ENCODE results near the gene POLR2H. TPM values are rescaled to one million over a fixed set of nuclear protein-coding genes. Genes with fewer than 3 reads are reported as not detected.

The POLR2H gene
- polyA plus RNA-seq, 1 experiment = 94.4 TPM

- Histone ChIP-seq H3K27ac (ENCODE audit: low read depth, low read length) (no peak overlapping the region), H3K9me3 (ENCODE audit: control insufficient read depth, insufficient read depth, low read length) (no peaks in the 10 kb centered on the region; the same call in 1 of the 2 replicates), H3K27me3 (ENCODE audit: control insufficient read depth, insufficient read depth, low read length) (peaks cover 36% of the 10 kb centered on the region), H3K4me3 (ENCODE audit: low read depth, low read length) (no peak overlapping the region)
- DNase-seq (ENCODE audit: low read depth, low spot score) = no peak
- ChIA-PET CTCF (interaction anchor here (0.8 to 10.4 kb wide), 12 partner anchors 8 to 168 kb away, joined by 3 to 278 read pairs (median 20); no protein-coding TSS in a partner anchor), POLR2A (interaction anchor here (0.6 kb wide), 1 partner anchor 27 kb away, joined by 3 read pairs; no protein-coding TSS in a partner anchor)
- TF ChIP-seq CTCF (IDR thresholded peaks at IDR 0.05; ENCODE audit: low read depth, low read length) = no peak
Observed at GRCh38 chr3:184372911-184373310, 11.4 kb downstream of the POLR2H start.

GRCh38 chr3:184373422-184373821 is 11.9 kb downstream of the POLR2H start:
- no peak for DNase-seq (ENCODE audit: low read depth, low spot score)
- ChIA-PET CTCF (interaction anchor here (0.8 to 10.4 kb wide), 6 partner anchors 8 to 168 kb away, joined by 3 to 278 read pairs (median 22); no protein-coding TSS in a partner anchor), POLR2A (no interaction called here)

GRCh38 chr3:184375747-184376461 is 14.4 kb downstream of the POLR2H start:
- H3K4me3 ChIP-seq (ENCODE audit: low read depth, low read length) = no peak overlapping the region
- CTCF ChIA-PET = interaction anchor here (0.5 to 10.4 kb wide), 5 partner anchors 93 to 428 kb away, joined by 3 to 278 read pairs (median 5); no protein-coding TSS in a partner anchor
- DNase-seq (ENCODE audit: low read depth, low spot score) = no peak
- no peak overlapping the region for H3K27ac ChIP-seq (ENCODE audit: low read depth, low read length)
- TF ChIP-seq CTCF (IDR thresholded peaks at IDR 0.05; ENCODE audit: low read depth, low read length) = no peak
- H3K27me3 ChIP-seq (ENCODE audit: control insufficient read depth, insufficient read depth, low read length) = peaks cover 55% of the 10 kb centered on the region
- no peaks in the 10 kb centered on the region; the same call in 1 of the 2 replicates for H3K9me3 ChIP-seq (ENCODE audit: control insufficient read depth, insufficient read depth, low read length)
- POLR2A ChIA-PET = no interaction called here

More at GRCh38 chr3:184373422-184373821, 11.9 kb downstream of the POLR2H start:
- no peak overlapping the region for H3K4me3 ChIP-seq (ENCODE audit: low read depth, low read length)
- H3K27ac ChIP-seq (ENCODE audit: low read depth, low read length) = no peak overlapping the region
- TF ChIP-seq CTCF (IDR thresholded peaks at IDR 0.05; ENCODE audit: low read depth, low read length) = no peak
- H3K27me3 ChIP-seq (ENCODE audit: control insufficient read depth, insufficient read depth, low read length) = peaks cover 41% of the 10 kb centered on the region
- H3K9me3 ChIP-seq (ENCODE audit: control insufficient read depth, insufficient read depth, low read length) = no peaks in the 10 kb centered on the region; the same call in 1 of the 2 replicates

GRCh38 chr3:184377374-184377773 is 15.9 kb downstream of the POLR2H start:
- CTCF ChIA-PET = interaction anchor here (1.0 to 1.2 kb wide), 2 partner anchors 136 to 184 kb away, joined by 3 to 6 read pairs; partner anchors contain the start of gene EPHB3
- Histone ChIP-seq H3K27ac (ENCODE audit: low read depth, low read length) (no peak overlapping the region), H3K9me3 (ENCODE audit: control insufficient read depth, insufficient read depth, low read length) (no peaks in the 10 kb centered on the region; the same call in 1 of the 2 replicates), H3K27me3 (ENCODE audit: control insufficient read depth, insufficient read depth, low read length) (peaks cover 69% of the 10 kb centered on the region), H3K4me3 (ENCODE audit: low read depth, low read length) (no peak overlapping the region)
- TF ChIP-seq CTCF (IDR thresholded peaks at IDR 0.05; ENCODE audit: low read depth, low read length) = no peak
- no peak for DNase-seq (ENCODE audit: low read depth, low spot score)
- POLR2A ChIA-PET = no interaction called here

- CTCF ChIA-PET = interaction anchor here (1.0 to 1.2 kb wide), 2 partner anchors 136 to 184 kb away, joined by 3 to 6 read pairs; partner anchors contain the start of gene EPHB3
- no peak for TF ChIP-seq CTCF (IDR thresholded peaks at IDR 0.05; ENCODE audit: low read depth, low read length)
- POLR2A ChIA-PET = no interaction called here
- Histone ChIP-seq H3K27me3 (ENCODE audit: control insufficient read depth, insufficient read depth, low read length) (peaks cover 68% of the 10 kb centered on the region), H3K4me3 (ENCODE audit: low read depth, low read length) (no peak within 1 kb of the TSS), H3K27ac (ENCODE audit: low read depth, low read length) (no peak within 1 kb of the TSS), H3K9me3 (ENCODE audit: control insufficient read depth, insufficient read depth, low read length) (no peaks in the 10 kb centered on the region; the same call in 1 of the 2 replicates)
- DNase-seq (ENCODE audit: low read depth, low spot score) = no peak
Observed at GRCh38 chr3:184377882-184378445, 16.5 kb downstream of the POLR2H start, which contains the start of gene THPO. Gene THPO, minus strand, starts transcription at chr3:184378207. Its CDS starts 1,948 bp downstream, at chr3:184376259.

Data from AG04450 (cell line).